GM10847 (cell line): ENCODE measurements around the gene PYROXD2.
A peak's percentile ranks its signal among the peaks of the same experiment; 100 is the strongest.

Experiments used
- POLR2A ChIP-seq: IDR thresholded peaks from 2 replicates; pipeline ENCODE4 v1.6.1; 2011; ENCODE audit not compliant: insufficient read length; ENCODE audit errors: extremely low read depth

PYROXD2 gene

GRCh38 chr10:98414932-98415730 lies at the start of gene PYROXD2:
PYROXD2 (minus strand) TSS chr10:98415182; CDS start chr10:98415135, 47 bp downstream.
- TF ChIP-seq POLR2A = no peak

- TF ChIP-seq POLR2A = no peak
These were observed 49.2 kb upstream of the PYROXD2 start for GRCh38 chr10:98463976-98464754.

- TF ChIP-seq POLR2A = no peak
These were observed 48.0 kb upstream of the PYROXD2 start for GRCh38 chr10:98463016-98463415.

- no peak for TF ChIP-seq POLR2A
These were observed 46.5 kb upstream of the PYROXD2 start for GRCh38 chr10:98461500-98461842.

GRCh38 chr10:98460837-98461499 lies 46.0 kb upstream of the PYROXD2 start:
- TF ChIP-seq POLR2A = no peak

GRCh38 chr10:98458809-98459784 lies 44.1 kb upstream of the PYROXD2 start:
- TF ChIP-seq POLR2A = no peak

GRCh38 chr10:98457721-98458120 lies 42.7 kb upstream of the PYROXD2 start:
- no peak for TF ChIP-seq POLR2A

GRCh38 chr10:98456686-98457482 lies 41.9 kb upstream of the PYROXD2 start:
- no peak for TF ChIP-seq POLR2A

GRCh38 chr10:98456043-98456570 lies 41.1 kb upstream of the PYROXD2 start:
- TF ChIP-seq POLR2A = no peak

GRCh38 chr10:98453729-98454128 lies 38.7 kb upstream of the PYROXD2 start:
- TF ChIP-seq POLR2A = no peak

GRCh38 chr10:98450618-98451017 lies 35.6 kb upstream of the PYROXD2 start:
- no peak for TF ChIP-seq POLR2A

- no peak for TF ChIP-seq POLR2A
These were observed 34.3 kb upstream of the PYROXD2 start for GRCh38 chr10:98449287-98449686.

- peak; percentile 74 for TF ChIP-seq POLR2A
These were observed 31.8 kb upstream of the PYROXD2 start, which contains the start of gene HPS1 for GRCh38 chr10:98446661-98447221. HPS1 (minus strand) TSS chr10:98446935; CDS start chr10:98443240, 3,695 bp downstream.
